ENCODE data around the gene CLRN1.

The CLRN1 gene

GRCh38 chr3:150917951-150918350, 54.6 kb downstream of the CLRN1 start:
- DNase-seq: no peak

DNA sequence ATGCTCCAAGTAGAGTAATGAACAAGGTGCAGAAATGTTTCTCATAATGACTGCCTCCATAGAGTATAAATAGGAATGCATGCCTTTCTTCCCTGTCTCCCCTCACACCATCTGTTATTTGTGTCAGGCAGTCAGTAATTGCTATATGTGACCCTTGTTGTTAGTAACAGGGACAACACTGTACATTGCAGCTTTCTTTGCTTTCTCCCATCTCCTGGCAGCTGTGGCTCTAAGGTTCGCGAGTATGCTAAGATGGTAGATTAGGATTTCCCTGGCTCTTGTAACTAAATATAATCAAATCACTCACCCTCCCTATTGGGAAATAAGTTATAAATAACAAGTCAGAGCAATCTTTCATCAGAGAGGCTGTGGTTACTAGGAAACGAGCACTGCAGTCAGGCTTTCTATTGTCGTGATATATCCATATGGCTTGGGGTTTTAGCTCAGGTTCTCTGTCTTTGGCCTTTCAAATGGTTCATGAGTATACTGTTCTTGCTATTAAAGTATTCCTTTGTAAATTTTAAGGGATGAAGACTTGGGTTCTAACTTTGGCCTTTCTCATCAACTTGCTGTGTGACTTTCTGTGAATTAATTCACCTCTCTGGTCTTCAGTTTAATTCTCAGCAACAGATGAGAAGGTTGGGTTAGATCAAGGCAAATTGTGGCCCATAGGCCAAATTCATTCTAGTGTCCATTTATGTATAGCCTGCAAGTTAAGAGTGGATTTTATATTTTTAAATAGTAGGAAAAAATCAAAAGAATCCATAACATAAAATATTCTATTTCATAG, 59.2 kb downstream of the CLRN1 start:
- no peak for DNase-seq

DNA sequence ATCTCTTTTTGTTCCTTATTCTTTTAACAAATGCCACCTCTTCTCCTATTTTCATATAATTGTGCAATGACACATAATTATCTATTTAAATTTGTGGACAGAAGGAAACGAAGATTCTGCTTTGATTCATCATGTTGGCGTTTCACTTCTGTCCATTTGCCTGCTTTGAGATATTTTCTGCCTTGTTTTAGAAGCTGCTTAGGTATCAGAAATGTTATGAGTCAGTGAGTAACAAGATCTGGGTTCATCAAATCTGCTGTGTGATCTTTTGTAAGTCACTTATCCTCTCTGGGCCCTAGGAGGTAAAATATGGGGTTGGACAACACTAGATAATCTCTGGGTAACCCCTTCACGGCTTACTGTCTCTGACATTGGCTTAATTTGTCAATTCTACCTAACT, 60.0 kb downstream of the CLRN1 start:
- DNase-seq: no peak

DNA sequence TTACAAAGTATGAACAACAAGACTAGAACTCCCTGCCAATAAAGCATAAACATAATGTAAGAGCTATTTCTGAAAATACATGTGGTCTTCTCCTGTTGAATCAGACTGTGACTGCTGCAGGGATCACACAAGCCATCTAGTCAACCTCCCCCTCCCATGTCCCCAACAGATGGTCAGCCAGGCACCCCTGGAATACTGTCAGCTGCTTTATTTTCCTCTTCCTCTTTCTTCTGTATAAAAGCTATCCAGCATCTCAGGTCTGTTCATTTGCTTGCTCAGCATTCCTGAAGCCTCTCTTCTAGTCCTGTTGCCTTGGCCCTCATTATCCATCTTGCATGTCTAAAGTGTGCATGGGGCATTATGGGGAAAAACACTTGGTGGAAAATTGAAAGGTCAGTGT, 60.8 kb downstream of the CLRN1 start:
- no peak for DNase-seq

GRCh38 chr3:150906461-150906860, 66.1 kb downstream of the CLRN1 start:
- DNase-seq: no peak

DNA sequence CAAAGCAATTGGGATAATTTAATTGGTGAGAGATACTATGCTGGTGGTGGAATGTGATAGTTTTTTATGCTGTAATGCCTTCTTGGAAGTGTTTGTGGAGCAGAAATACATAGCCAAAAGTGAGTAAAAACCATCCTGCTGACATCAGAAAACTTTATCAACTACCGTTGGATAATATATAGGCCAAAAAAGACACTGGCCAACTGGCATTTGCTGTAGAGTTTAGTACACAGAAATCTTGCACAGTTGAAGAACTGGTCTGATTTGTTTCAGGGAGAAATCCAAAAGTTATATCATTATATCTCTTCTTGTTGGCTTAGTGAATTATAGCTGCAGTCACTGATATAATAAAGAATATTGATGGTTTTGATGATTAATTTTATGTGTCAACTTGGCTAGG, 66.8 kb downstream of the CLRN1 start:
- no peak for DNase-seq

GRCh38 chr3:150905339-150905738, 67.2 kb downstream of the CLRN1 start, which contains the start of gene MINDY4B:
Gene MINDY4B, minus strand, starts transcription at chr3:150905439. Its CDS starts 0 bp downstream, at chr3:150905439.
- no peak for DNase-seq

- DNase-seq: no peak
These were observed 69.5 kb downstream of the CLRN1 start for GRCh38 chr3:150902988-150903387.

GRCh38 chr3:150901793-150902192, 70.7 kb downstream of the CLRN1 start:
- DNase-seq: no peak

- DNase-seq: no peak
These were observed 73.4 kb downstream of the CLRN1 start for GRCh38 chr3:150899141-150899540.

- no peak for DNase-seq
These were observed 74.3 kb downstream of the CLRN1 start for GRCh38 chr3:150898046-150898754.

GRCh38 chr3:150897592-150897991, 74.9 kb downstream of the CLRN1 start:
- DNase-seq: no peak

GRCh38 chr3:150890831-150891230, 81.7 kb downstream of the CLRN1 start:
- DNase-seq: no peak

DNA sequence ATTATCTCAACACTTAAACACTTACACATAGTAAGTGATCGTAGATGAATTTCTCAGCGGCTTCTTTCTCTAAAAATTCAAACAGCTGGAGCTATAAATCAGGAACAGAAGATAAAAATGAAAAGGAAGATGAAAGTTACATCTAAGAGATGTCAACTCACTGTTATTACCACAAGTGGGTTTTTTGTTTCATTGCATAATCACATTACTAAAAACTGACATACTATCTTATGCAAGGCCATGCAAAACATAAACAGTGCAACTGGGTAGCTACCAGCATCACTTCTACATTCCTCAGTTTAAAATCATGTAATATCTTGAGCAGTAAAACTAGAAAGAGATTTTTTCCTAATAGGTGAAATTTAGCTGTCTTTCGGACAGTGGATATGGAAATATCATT, 82.2 kb downstream of the CLRN1 start:
- DNase-seq: no peak

- DNase-seq: no peak
These were observed 83.4 kb downstream of the CLRN1 start for GRCh38 chr3:150889106-150889505.

DNA sequence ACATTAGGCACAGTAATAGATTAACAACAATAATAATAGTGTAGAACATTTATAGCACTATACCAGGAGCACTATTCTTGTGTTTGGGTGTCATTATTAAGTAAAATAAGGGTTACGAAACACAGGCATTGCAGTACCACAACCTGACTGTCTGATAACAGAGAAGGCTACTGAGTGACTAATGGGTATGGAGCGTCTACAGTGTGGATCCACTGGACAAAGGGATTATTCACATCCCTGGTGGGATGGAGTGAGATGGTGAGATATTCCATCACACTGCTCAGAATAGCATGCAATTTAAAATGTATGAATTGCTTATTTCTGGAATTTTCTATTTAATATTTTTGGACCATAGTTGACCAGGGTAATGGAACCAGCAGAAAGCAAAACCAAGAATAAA, 85.5 kb downstream of the CLRN1 start:
- no peak for DNase-seq

DNA sequence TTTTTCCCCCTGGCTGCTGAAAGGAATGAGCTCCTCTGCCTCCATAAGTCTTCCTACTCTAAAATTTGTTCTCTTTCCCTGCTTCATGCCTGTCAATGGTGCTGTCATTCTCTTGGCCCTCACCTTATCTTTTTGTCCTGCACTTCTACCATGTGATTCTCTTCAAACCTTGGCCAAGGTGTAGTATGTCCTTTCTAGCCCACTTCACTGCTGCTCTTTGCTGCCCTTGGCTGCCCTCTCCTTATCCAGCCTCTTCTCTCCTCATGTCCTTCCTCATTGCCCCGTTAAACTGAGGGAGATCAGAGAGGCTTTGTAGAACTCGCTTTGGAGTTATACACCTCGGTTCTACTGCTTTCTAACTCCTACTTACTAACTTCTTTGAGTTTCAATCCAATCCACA, 87.0 kb downstream of the CLRN1 start:
- no peak for DNase-seq

- no peak for DNase-seq
These were observed 93.4 kb downstream of the CLRN1 start for GRCh38 chr3:150878996-150879575.

GRCh38 chr3:150878290-150878689, 94.2 kb downstream of the CLRN1 start:
- DNase-seq: no peak

GRCh38 chr3:150877303-150877702, 95.2 kb downstream of the CLRN1 start:
- no peak for DNase-seq

DNA sequence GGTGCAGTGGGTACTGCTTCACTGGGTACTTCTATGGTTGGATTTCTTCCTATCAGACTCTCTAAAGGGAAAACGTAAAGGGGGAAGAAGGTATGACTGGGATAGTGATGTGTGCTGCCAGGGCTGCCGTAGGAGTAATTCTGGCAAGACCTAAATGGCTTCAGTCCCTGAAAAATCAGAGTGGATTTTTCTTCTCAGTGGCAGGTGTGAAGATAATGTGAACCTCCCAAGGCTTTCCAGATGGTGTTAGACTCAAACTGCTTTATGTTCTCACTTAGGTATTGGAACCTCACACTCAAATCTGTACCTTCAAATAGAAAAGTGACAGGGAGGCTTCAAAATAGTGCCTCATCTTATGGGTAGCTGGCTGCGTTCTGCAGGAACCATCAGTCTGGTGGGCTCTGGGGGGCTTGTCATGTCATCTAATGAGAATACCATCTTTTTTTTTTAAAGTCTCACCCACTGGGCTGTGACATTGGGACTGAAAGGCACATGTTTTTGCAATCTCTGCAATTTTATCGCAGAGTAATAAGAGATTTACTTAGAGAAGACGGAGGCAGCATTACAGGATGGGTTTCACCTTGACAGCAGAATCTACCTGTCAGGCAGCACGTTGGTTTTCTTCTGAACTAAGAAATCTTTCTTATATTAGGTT, 95.8 kb downstream of the CLRN1 start:
- DNase-seq: no peak
